ENCODE data around the gene SECISBP2. TPM values are rescaled to one million over a fixed set of nuclear protein-coding genes. Genes with fewer than 3 reads are reported as not detected.
"Not testable (repeated sequence)": the region's sequence is repeated elsewhere in the genome, so short reads cannot be mapped to it uniquely, and the experiment has no call there.

The SECISBP2 gene
- total and polyA plus RNA-seq, 11 donors, result 13.0 to 27.5 (median 15.5) TPM

GRCh38 chr9:89281106-89281505, 37.2 kb upstream of the SECISBP2 start:
- no peaks in the 10 kb centered on the region for H3K27me3 ChIP-seq
- H3K36me3 ChIP-seq, result no peaks in the 10 kb centered on the region
- TF ChIP-seq CTCF (IDR thresholded peaks at IDR 0.05) (no peak), POLR2A (IDR thresholded peaks at IDR 0.05) (no peak)
- no peak overlapping the region for H3K27ac ChIP-seq
- no peak overlapping the region for H3K4me3 ChIP-seq
- DNase-seq (no peak), ATAC-seq (no peak)
- H3K9me3 ChIP-seq, result no peaks in the 10 kb centered on the region
- intact Hi-C loops (cut with DNase I), result loop anchor here in 4 of 10 donors (5.0 to 10.0 kb wide), 3 partner anchors 686 to 696 kb away; no protein-coding TSS in a partner anchor
- peaks cover 0 to 11% (median 0%) of the 10 kb centered on the region in 12 donors for H3K4me1 ChIP-seq
- 72 to 88% (median 79%) methylated on average over 2 of the region's 2 CpGs for WGBS, 4 donors

GRCh38 chr9:89282248-89282968, 35.9 kb upstream of the SECISBP2 start:
- not testable (repeated sequence) for H3K27ac ChIP-seq, H3K9me3 ChIP-seq, H3K36me3 ChIP-seq, H3K27me3 ChIP-seq
- H3K4me3 ChIP-seq, result peak overlapping the region in 11 of 12 donors; percentile 11 to 50 (median 42)
- 52 to 79% (median 59%) methylated on average over 22 to 42 of the region's 42 CpGs for WGBS, 4 donors
- peaks cover 0 to 11% (median 0%) of the 10 kb centered on the region in 12 donors for H3K4me1 ChIP-seq
- ATAC-seq (peak in 2 of 4 donors; percentile 69 to 72), DNase-seq (peak in 3 of 5 donors; percentile 34 to 72 (median 41))
- intact Hi-C loops (cut with DNase I), result loop anchor here in 4 of 10 donors (5.0 to 10.0 kb wide), 3 partner anchors 688 to 698 kb away; no protein-coding TSS in a partner anchor

DNA sequence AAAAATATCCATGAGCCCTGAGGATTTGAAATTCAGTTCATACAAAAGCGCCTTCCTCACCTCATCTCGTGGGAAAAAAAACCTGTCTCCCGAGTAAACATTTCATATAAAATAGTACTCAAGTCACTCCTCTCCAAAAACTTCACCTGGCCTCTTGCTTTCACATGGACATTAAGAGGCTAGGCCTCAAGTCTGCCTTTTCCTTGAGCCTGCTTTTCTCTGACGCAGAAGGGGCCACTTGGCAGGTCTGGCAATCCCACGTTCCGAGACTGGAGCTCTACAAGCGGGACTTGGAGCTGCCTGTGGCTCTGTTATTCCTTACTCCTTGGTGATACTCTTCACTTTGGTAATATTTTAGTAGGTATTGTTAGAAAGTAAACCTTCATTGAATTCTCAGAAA, 34.2 kb upstream of the SECISBP2 start:
- ATAC-seq (no peak), DNase-seq (no peak)
- TF ChIP-seq CTCF (IDR thresholded peaks at IDR 0.05) (no peak), POLR2A (IDR thresholded peaks at IDR 0.05) (no peak)
- Histone ChIP-seq H3K4me1 (peaks cover 0 to 11% (median 0%) of the 10 kb centered on the region in 12 donors), H3K36me3 (peaks cover 0 to 4% (median 0%) of the 10 kb centered on the region in 9 donors), H3K27ac (no peak overlapping the region), H3K9me3 (no peaks in the 10 kb centered on the region), H3K4me3 (no peak overlapping the region), H3K27me3 (no peaks in the 10 kb centered on the region)
- WGBS, 4 donors, result 89 to 94% (median 93%) methylated on average over 7 of the region's 7 CpGs
- intact Hi-C loops (cut with DNase I), result loop anchor here in 4 of 10 donors (5.0 to 10.0 kb wide), 3 partner anchors 689 to 699 kb away; no protein-coding TSS in a partner anchor

- WGBS, 4 donors, result 86 to 96% (median 90%) methylated on average over 2 of the region's 2 CpGs
- DNase-seq (no peak), ATAC-seq (no peak)
- H3K27me3 ChIP-seq, result no peaks in the 10 kb centered on the region
- no peak overlapping the region for H3K27ac ChIP-seq
- intact Hi-C loops (cut with DNase I), result no loop called here
- H3K9me3 ChIP-seq, result peaks cover 0 to 7% (median 2%) of the 10 kb centered on the region in 12 donors
- H3K4me3 ChIP-seq, result no peak overlapping the region
- H3K36me3 ChIP-seq, result peaks cover 0 to 4% (median 0%) of the 10 kb centered on the region in 9 donors
- no peaks in the 10 kb centered on the region for H3K4me1 ChIP-seq
- no peak for TF ChIP-seq POLR2A (IDR thresholded peaks at IDR 0.05)
- no peak for TF ChIP-seq CTCF (IDR thresholded peaks at IDR 0.05)
Observed at GRCh38 chr9:89291741-89292140, 26.6 kb upstream of the SECISBP2 start.

Measured in heart left ventricle (tissue), 16 donors.